GM21447 (cell line): ENCODE results near the gene ASMTL.
"Not testable (repeated sequence)": the region's sequence is repeated elsewhere in the genome, so short reads cannot be mapped to it uniquely, and the experiment has no call there.

Experiments used
- ATAC-seq: cut with Tn5 transposase; IDR thresholded peaks from one replicate; pipeline ENCODE4 v1.9.1; 2021; ENCODE audit not compliant: unreplicated experiment

Gene ASMTL

GRCh38 chrX:1435241-1435895, 17.3 kb downstream of the ASMTL start:
- ATAC-seq = no peak

DNA sequence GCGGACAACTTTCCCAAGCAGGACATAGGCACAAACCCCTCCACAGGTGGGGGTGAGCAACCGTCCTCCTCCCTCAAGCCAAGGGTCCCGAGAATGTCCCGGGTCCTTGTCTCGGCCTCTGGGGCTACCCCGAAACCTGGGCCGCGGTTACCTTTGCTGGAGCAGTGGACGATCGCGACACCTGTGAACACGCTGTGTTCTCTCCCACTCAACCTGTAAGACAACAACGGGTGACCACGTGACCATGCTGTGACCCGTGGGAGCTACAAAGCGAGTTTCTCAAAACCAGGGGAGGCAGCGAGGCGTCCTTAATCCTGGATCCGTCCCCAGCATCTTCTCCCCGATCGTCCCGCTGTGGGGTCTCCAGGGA, 17.9 kb downstream of the ASMTL start:
- no peak for ATAC-seq

- ATAC-seq = no peak
These were observed 18.9 kb downstream of the ASMTL start for GRCh38 chrX:1433646-1434357.

GRCh38 chrX:1430451-1430850, 22.3 kb downstream of the ASMTL start:
- ATAC-seq = no peak

GRCh38 chrX:1427756-1428155, 25.0 kb downstream of the ASMTL start:
- no peak for ATAC-seq

DNA sequence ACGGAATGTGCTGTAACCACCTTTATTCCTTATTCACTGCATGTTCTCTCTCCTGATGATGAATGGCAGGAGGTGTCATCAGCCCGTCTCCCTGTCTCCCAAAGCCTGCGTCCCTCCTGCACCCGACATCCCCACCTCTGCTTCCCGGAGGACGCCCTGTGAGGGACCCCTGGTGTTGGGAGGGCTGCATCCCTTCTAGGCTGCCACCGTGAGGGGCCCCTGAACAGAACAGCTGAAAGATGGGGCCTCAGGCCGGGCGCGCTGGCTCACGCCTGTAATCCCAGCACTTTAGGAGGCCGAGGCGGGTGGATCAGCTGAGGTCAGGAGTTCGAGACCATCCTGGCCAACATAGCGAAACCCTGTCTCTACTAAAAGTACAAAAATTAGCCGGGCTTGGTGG, 26.4 kb downstream of the ASMTL start:
- ATAC-seq = not testable (repeated sequence)

GRCh38 chrX:1425381-1425780, 27.3 kb downstream of the ASMTL start:
- no peak for ATAC-seq

- ATAC-seq = no peak
These were observed 28.4 kb downstream of the ASMTL start for GRCh38 chrX:1424147-1424851.

GRCh38 chrX:1423215-1423614, 29.5 kb downstream of the ASMTL start:
- no peak for ATAC-seq

DNA sequence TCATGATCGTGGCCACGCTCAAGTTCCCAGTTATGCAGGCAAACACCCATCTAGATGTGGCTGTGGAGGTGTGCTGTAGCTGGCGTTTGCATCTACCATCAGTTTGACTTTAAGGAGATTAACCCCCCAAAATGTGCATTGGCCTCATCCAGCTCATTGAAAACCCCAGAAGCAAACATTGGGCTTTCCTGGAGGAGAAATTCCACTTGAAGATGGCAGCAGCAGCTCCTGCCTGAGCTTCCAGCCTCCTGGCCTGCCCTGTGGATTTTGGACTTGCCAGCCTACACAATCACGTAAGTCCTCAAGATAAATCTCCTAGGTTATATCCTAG, 30.6 kb downstream of the ASMTL start:
- no peak for ATAC-seq

- ATAC-seq = no peak
These were observed 31.1 kb downstream of the ASMTL start for GRCh38 chrX:1421433-1422134.

GRCh38 chrX:1420371-1420770, 32.3 kb downstream of the ASMTL start:
- no peak for ATAC-seq

- no peak for ATAC-seq
These were observed 33.0 kb downstream of the ASMTL start for GRCh38 chrX:1419545-1420355.

GRCh38 chrX:1418901-1419544, 33.7 kb downstream of the ASMTL start:
- ATAC-seq = no peak

DNA sequence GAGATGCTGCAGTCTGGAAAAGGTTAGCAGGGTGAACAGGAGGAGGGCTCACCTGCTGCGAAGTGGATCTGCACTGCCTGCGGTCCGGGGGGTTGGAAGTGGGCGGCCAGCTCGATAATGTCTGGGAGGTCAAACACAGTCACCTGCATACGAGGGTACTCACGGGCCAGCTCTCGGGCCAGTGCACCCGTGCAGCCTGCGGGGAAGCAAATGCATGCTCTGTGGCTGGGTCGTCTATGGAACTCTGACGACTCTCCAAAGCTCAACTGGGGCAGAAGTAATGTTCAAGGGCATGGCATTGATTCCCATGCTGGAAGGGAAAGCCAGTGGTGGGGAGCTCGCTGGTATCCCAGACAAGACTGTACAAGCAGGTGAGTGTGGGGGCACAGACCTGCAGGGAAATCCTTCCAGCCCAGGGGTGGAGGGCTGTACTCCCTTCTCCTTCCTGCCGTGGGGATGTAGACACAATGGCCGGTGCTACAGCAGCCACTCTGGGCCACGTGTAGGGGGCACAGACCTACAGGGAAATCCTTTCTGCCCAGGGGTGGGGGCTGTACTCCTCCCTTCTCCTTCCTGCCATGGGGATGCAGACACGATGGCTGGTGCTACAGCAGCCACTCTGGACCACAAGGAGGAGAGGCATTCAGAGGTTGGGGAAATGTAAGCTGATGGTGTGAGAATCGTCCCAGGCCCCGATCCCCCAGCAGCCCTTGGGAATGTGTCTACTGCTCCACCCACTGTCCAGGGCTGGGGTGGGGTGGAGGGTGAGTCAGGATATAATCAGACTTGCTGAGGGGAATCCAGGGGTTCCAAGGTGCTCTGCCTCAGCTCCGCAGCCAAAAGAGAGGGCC, 34.6 kb downstream of the ASMTL start:
- ATAC-seq = no peak

- ATAC-seq = no peak
These were observed 35.5 kb downstream of the ASMTL start for GRCh38 chrX:1416965-1417760.

GRCh38 chrX:1416327-1416784, 36.4 kb downstream of the ASMTL start:
- no peak for ATAC-seq

DNA sequence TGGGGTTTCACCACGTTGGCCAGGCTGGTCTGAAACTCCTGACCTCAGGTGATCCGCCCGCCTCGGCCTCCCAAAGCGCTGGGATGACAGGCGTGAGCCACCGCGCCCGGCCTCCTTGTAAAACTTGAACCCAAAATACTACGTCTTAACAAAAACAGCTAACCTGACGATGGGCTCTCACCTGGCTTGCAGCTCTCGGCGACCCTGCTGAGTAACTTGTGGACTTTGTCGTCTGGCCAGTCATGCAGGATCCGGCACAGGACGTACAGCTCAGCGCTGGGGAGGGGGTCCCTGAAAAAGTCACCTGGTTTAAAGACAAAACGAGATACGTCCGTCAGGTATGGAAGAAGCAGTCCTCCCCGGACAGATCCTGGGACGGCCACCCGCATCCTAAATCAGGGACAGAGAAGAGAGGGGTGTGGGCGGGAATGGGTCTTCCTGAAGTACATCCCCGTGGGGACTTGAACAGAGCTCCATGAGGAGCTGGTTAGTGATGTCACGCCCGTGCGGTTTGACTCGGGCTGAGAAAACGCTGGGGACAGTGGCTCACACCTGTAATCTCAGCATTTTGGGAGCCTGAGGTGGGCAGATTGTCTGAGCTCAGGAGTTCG, 40.1 kb downstream of the ASMTL start:
- no peak for ATAC-seq
